Measurements from ENCODE around the gene STEAP1B.

The STEAP1B gene

GRCh38 chr7:22380333-22380732, 119.7 kb downstream of the STEAP1B start:
- H3K4me3 ChIP-seq (ENCODE audit: low read depth, low read length), result no peak overlapping the region

GRCh38 chr7:22378199-22378980, 121.6 kb downstream of the STEAP1B start:
- no peak overlapping the region for H3K4me3 ChIP-seq (ENCODE audit: low read depth, low read length)
- no peak for TF ChIP-seq CTCF (IDR thresholded peaks at IDR 0.05; ENCODE audit: low read depth, low read length)

More at GRCh38 chr7:22380333-22380732, 119.7 kb downstream of the STEAP1B start:
- TF ChIP-seq CTCF (IDR thresholded peaks at IDR 0.05; ENCODE audit: low read depth, low read length), result no peak

- H3K4me3 ChIP-seq (ENCODE audit: low read depth, low read length), result no peak overlapping the region
- TF ChIP-seq CTCF (IDR thresholded peaks at IDR 0.05; ENCODE audit: low read depth, low read length), result no peak
These were observed 122.3 kb downstream of the STEAP1B start for GRCh38 chr7:22377703-22378102.

- no peak for TF ChIP-seq CTCF (IDR thresholded peaks at IDR 0.05; ENCODE audit: low read depth, low read length)
- H3K4me3 ChIP-seq (ENCODE audit: low read depth, low read length), result no peak overlapping the region
These were observed 124.5 kb downstream of the STEAP1B start for GRCh38 chr7:22375359-22376048.

GRCh38 chr7:22373911-22374310, 126.1 kb downstream of the STEAP1B start:
- TF ChIP-seq CTCF (IDR thresholded peaks at IDR 0.05; ENCODE audit: low read depth, low read length), result no peak
- no peak overlapping the region for H3K4me3 ChIP-seq (ENCODE audit: low read depth, low read length)

GRCh38 chr7:22373388-22373787, 126.6 kb downstream of the STEAP1B start:
- H3K4me3 ChIP-seq (ENCODE audit: low read depth, low read length), result no peak overlapping the region
- TF ChIP-seq CTCF (IDR thresholded peaks at IDR 0.05; ENCODE audit: low read depth, low read length), result no peak

GRCh38 chr7:22372863-22373262, 127.1 kb downstream of the STEAP1B start:
- no peak for TF ChIP-seq CTCF (IDR thresholded peaks at IDR 0.05; ENCODE audit: low read depth, low read length)
- no peak overlapping the region for H3K4me3 ChIP-seq (ENCODE audit: low read depth, low read length)

Data from WI38 (cell line).